A673 (cell line): Measurements from ENCODE around the gene MAMDC2.

ENCODE experiments used
- EZH2 ChIP-seq: fragments of 200-600 bp; sonication (generic); IDR thresholded peaks from 2 replicates; pipeline ENCODE4 v1.6.1; 2017; ENCODE audit warnings: borderline replicate concordance, low read depth, mild to moderate bottlenecking, mixed read lengths, antibody characterized with exemption, low read length; ENCODE audit not compliant: poor library complexity, severe bottlenecking
- TF ChIP-seq, protein P1 (sequence below): fragments of 300-800, 200-600 bp; sonication (generic); conservative IDR thresholded peaks from 2 replicates; pipeline ENCODE4 v1.5.1; 2017; ENCODE audit warnings: low read depth, mild to moderate bottlenecking, antibody characterized with exemption, low read length, moderate library complexity, mixed read lengths

DNA sequence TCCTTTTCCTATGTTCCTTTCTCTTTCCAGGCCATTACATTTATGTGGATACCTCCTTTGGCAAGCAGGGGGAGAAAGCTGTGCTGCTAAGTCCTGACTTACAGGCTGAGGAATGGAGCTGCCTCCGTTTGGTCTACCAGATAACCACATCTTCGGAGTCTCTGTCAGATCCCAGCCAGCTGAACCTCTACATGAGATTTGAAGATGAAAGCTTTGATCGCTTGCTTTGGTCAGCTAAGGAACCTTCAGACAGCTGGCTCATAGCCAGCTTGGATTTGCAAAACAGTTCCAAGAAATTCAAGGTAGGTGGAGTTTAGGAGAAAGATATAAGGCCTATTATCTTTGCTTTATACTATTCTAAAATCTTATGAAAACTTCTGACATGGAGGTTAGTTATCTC lies 64.5 kb downstream of the MAMDC2 start:
- no peak for TF ChIP-seq EZH2
- TF ChIP-seq, protein P1, sequence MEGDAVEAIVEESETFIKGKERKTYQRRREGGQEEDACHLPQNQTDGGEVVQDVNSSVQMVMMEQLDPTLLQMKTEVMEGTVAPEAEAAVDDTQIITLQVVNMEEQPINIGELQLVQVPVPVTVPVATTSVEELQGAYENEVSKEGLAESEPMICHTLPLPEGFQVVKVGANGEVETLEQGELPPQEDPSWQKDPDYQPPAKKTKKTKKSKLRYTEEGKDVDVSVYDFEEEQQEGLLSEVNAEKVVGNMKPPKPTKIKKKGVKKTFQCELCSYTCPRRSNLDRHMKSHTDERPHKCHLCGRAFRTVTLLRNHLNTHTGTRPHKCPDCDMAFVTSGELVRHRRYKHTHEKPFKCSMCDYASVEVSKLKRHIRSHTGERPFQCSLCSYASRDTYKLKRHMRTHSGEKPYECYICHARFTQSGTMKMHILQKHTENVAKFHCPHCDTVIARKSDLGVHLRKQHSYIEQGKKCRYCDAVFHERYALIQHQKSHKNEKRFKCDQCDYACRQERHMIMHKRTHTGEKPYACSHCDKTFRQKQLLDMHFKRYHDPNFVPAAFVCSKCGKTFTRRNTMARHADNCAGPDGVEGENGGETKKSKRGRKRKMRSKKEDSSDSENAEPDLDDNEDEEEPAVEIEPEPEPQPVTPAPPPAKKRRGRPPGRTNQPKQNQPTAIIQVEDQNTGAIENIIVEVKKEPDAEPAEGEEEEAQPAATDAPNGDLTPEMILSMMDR = no peak
